HG03095 (cell line): Measurements from ENCODE around the gene TMEM184B.

Experiments used
- ATAC-seq: cut with Tn5 transposase; IDR thresholded peaks from one replicate; pipeline ENCODE4 v1.9.1; 2021; ENCODE audit warnings: moderate library complexity; ENCODE audit not compliant: unreplicated experiment

TMEM184B gene

GRCh38 chr22:38308791-38309498, 36.1 kb upstream of the TMEM184B start:
- no peak for ATAC-seq

- ATAC-seq = peak; percentile 68
These were observed 33.0 kb upstream of the TMEM184B start for GRCh38 chr22:38305471-38306448.

DNA sequence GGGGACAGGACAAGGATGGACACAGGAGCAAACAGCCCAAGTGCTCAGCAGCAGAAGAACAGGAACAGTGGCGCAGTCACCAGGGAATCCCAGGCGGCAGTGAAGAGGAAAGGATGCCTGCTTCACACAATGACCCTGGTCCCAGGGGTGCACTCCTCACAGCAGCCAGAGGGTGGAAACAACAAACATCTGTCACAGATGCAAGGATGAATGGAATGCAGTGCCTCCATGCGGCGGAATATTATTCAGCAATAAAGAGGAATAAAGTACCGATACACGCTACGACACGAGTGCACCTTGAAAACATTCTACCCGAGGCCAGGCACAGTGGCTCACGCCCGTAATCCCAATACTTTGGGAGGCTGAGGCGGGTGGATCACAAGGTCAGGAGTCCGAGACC, 31.7 kb upstream of the TMEM184B start:
- no peak for ATAC-seq

- ATAC-seq = no peak
These were observed 31.2 kb upstream of the TMEM184B start for GRCh38 chr22:38303974-38304373.

DNA sequence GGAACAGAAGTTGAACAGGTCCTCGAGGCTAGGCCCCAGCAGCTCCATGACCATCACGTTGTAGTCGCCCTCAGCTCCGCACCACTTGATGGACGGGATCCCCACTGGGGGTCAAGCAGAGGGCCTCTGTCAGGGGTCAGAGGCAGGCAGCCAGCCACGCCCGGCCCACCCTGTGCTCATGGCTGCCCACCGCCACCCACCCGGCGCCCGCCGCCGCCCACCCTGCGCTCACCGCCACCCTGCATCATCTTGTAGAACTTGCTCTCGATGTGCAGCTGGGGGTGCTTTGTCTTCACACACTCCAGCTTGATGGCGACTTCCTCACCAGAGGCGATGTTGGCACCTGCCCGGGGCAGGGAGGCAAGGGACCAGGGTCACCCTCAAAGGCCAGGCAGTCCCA, 30.1 kb upstream of the TMEM184B start:
- no peak for ATAC-seq

- no peak for ATAC-seq
These were observed 28.1 kb upstream of the TMEM184B start for GRCh38 chr22:38300946-38301345.

DNA sequence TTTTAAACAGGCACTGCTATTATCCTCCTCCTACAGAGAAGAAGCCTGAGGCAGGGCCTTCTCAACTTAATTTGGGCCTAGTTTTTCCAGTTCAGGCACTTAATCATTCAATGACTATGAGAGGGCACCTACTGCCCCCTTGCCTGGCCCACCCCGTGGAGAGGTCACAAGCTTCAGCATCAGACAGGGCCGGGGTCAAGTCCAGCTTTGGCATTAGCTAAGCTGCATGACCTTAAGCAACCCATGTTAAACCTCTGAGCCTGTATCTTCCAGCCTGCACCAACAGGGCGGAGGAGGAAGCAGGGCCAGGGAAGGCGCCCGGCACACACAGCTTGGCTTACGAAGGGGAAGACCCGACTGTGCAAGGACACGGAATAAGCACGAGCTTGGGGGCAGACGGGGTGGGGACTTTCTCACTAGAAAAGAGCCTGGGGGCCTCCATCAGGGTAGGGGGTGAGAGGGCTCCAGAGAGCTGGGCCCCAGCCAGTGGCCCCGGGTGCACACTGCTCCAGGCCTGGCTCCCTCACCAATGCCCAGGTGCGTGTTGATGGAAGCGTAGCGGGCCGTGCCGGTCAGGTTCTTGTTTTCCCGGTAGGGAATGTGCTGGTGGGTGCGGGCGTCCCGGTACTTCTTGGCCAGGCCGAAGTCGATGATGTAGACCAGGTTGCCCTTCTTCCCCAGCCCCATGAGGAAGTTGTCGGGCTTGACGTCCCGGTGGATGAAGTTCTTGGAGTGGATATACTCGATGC, 27.6 kb upstream of the TMEM184B start:
- ATAC-seq = no peak

DNA sequence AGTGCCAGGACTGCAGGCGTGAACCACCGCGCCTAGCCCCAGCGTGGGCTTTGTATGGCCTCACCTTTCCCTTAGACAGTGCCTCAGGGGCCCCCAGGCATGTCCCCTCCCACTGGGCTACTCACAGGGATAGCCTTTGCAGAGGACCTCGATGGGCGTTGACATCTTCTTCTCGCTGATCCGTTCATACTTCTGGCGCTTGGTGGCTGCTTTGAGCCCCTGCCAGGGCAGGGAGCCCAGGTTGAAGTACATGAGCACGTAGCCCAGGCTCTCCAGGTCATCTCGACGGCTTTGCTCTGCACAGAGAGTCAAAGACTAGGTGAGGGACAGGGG, 26.9 kb upstream of the TMEM184B start:
- no peak for ATAC-seq

- no peak for ATAC-seq
These were observed 25.6 kb upstream of the TMEM184B start for GRCh38 chr22:38298312-38299005.

- no peak for ATAC-seq
These were observed 23.6 kb upstream of the TMEM184B start for GRCh38 chr22:38296372-38296771.

DNA sequence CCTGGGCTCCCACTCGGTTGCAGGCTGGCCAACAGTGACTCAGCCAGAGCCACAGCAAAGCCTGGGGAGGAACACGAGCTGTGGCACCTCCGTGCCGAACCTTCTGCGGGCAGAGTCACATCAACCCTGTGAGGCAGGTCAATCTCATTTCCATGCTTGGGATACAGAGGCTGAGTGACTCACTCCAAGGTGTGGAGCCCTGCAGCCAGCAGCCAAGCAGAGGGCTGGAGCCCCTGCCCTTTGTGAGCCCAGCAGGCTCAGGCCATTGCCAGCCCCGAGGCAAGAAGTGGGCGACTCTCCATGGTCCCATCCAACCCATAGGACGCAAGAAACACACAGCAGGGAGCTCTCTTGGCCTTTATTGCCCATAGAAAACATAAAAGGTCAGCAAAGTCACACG, 23.1 kb upstream of the TMEM184B start:
- no peak for ATAC-seq

DNA sequence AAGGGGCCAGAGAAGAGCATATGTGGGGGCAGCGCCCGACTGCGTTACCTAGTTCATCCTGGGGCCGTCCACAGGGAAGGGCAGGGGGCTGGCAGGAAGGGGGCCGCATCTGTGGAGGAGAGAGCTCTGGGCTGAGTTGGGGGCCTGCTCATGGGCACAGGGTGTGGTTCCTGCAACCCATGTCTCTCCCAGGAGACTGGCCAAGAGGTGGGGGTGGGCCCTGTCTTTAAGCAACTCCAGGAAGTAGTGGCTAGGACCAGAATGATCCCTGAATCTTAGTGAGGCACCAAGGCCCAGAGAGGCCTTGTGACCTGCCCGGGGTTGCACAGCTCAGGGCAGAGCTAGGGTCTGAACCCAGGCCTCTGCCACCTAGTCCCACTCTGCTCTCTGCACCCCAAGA, 22.5 kb upstream of the TMEM184B start:
- no peak for ATAC-seq

- ATAC-seq = no peak
These were observed 21.4 kb upstream of the TMEM184B start for GRCh38 chr22:38294193-38294592.

DNA sequence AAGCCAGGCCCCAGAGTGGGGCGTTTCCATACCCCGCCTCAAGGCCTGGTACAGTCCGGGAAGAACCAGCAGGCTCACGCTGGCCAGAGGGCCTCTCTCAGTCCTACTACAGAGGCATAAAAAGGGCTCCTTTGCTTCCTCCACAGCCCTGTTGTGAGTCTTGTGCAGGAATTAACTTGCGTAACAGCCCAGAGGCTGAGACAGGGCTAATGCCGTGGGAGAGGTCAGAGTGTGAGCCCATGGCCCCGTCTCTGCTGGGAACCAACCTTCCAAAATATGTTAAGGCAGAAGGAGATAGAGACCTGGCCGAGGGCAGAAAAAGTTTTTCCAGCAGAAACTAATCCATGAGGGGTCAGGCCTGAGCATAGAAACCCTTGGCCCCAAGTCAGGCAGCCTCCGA, 19.9 kb upstream of the TMEM184B start:
- no peak for ATAC-seq

- no peak for ATAC-seq
These were observed 18.5 kb upstream of the TMEM184B start for GRCh38 chr22:38291201-38291777.

- no peak for ATAC-seq
These were observed 17.5 kb upstream of the TMEM184B start for GRCh38 chr22:38290347-38290746.

- no peak for ATAC-seq
These were observed 16.8 kb upstream of the TMEM184B start for GRCh38 chr22:38289583-38290082.

DNA sequence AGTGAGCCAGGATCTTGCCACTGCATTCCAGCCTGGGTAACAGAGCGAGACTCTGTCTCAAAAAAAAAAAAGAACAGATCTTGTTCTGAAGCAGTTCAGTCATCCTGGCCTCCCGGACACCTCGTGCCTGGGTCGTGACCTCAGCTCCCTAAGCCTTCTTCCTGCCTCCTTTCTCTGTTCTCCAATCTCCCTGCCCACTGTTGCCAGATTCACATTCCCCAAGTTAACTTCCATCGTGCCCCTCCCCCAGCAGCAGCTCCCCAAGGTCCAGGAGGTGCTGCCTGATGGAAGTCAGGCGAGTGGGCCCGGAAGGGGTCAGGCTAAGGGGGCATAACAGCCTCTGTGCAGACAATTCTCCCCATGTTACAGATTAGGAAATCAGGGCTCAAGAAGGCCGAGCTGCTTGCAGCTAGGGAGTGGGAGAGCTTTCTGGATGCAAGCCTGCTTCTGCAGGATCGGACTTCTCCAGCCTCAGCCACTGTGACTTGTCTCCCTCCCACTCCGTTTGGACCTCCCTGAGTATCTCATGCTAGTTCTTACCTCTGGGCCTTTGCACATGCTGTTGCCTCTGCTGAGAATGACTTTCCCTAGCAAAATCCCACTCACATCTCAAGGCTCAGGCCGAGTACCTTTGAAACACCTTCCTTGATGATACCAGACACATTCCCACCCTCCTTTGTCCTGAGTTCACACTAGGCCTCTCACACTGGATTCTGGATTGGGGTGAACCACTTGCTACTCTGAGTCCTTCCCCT, 14.3 kb upstream of the TMEM184B start:
- no peak for ATAC-seq

DNA sequence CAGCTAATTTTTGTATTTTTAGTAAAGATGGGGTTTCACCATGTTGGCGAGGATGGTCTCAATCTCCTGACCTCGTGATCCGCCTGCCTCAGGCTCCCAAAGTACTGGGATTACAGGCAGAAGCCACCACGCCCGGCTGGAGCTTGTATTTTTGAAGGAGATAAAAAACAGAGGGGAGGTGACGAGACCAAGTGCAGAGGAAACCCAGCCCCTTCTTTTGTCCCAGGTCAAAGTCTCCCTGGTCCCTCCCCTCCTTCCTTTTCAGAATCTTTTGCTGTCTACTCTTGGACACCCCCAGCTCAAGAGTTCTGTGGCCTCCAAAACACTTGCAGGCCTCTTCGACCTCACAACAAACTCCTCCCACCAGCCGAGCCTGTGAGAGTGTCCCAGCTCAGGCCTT, 12.2 kb upstream of the TMEM184B start:
- no peak for ATAC-seq

DNA sequence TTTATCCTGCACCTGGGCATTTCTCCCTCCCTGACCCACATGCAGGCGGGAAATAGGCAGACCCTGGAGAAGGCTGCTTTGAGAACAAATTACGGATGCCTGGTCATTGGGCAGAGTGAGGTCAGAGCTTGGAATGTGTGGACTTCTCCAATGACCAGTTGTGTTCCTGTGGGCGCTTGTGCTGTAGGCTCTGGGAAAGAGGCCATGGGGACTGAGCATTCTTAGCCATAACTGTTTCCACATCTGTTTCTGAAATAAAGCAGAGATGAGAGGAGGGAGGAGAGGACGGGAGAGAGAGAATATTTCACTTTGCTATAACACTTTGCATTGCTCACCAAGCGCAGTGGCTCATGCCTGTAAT, 11.2 kb upstream of the TMEM184B start:
- ATAC-seq = no peak
